ENCODE measurements around the gene PGGHG. TPM values are rescaled to one million over a fixed set of nuclear protein-coding genes. Genes with fewer than 3 reads are reported as not detected.

PGGHG gene
- total RNA-seq, 2 experiments from 2014 or later: 99.6 to 101 TPM

DNA sequence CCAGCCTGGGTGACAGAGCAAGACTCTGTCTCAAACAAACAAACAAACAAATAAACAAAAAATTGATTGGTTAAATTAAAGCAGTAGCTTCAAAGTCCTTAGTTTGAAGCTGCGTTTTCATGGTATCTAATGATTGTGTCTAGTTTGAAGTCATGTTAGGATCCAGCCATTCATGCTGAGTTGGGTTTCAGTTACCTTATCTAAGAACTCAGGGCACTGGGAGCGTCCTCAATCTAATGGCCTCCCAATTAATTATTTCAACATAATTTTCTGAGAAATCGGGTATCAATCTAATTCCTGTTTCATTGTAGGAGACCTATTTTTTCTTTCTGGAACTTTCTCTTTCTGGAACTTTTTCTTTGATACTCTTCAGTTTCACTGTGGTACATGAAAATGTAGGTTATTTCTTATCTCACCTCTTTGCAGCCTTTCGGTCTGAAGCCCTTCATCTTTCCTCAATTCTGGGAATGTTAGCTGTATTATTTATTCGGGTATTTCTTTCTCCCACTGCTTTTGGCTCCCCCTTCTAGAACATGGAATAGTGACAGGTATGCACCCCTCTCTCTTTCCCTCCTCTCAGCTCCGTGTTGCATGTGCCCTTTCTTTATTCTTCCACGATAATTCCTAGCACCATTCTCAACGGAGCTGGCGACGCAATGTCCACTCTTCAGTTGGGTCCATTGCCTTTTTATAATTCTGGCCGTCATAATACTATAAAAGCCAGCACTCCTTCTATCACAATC is 56.1 kb downstream of the PGGHG start:
- Mint-ChIP-seq H3K4me3 (no peak overlapping the region), H3K36me3 (ENCODE audit: low read depth) (no peaks in the 10 kb centered on the region), H3K27ac (no peak overlapping the region), H3K9me3 (no peaks in the 10 kb centered on the region), H3K27me3 (ENCODE audit: low read depth) (no peaks in the 10 kb centered on the region), H3K4me1 (ENCODE audit: low read depth) (peaks cover 18% of the 10 kb centered on the region)
- no peak for DNase-seq
- CTCF ChIA-PET: no interaction called here
- intact Hi-C loops (cut with micrococcal nuclease): no loop called here

Other genes with a start within 250 kb of the PGGHG start
- gene SCGB1C1, start 96.0 kb upstream of the PGGHG start, total RNA-seq: not detected
- 10 to 100 TPM; 50.4 to 51.6 TPM for gene BET1L, start 81.7 kb upstream of the PGGHG start, total RNA-seq
- gene RIC8A, start 81.4 kb upstream of the PGGHG start, total RNA-seq: 10 to 100 TPM; 74.9 to 85.0 TPM
- 10 to 100 TPM; 16.1 to 20.1 TPM for gene SIRT3, start 52.8 kb upstream of the PGGHG start, total RNA-seq
- gene PSMD13, start 52.1 kb upstream of the PGGHG start, total RNA-seq: 100 to 1,000 TPM; 206 to 210 TPM
- 1 to 10 TPM; 1.2 to 1.5 TPM for gene NLRP6, start 10.7 kb upstream of the PGGHG start, total RNA-seq
- gene IFITM5, start 10.4 kb downstream of the PGGHG start, total RNA-seq: not detected
- gene IFITM2, start 18.7 kb downstream of the PGGHG start, total RNA-seq: 100 to 1,000 TPM; 760 to 802 TPM
- gene IFITM1, start 24.9 kb downstream of the PGGHG start, total RNA-seq: 100 to 1,000 TPM; 359 to 378 TPM
- gene IFITM3, start 31.7 kb downstream of the PGGHG start, total RNA-seq: 10 to 100 TPM; 54.5 to 56.6 TPM
- gene B4GALNT4, start 80.4 kb downstream of the PGGHG start, total RNA-seq: 1 to 10 TPM; 4.1 to 5.2 TPM
- not detected for gene PKP3, start 105.1 kb downstream of the PGGHG start, total RNA-seq
- 10 to 100 TPM; 38.0 to 38.8 TPM for gene SIGIRR, start 125.9 kb downstream of the PGGHG start, total RNA-seq
- 10 to 100 TPM; 28.9 to 31.0 TPM for gene ANO9, start 152.9 kb downstream of the PGGHG start, total RNA-seq
- gene PTDSS2, start 161.2 kb downstream of the PGGHG start, total RNA-seq: 10 to 100 TPM; 12.1 to 15.0 TPM
- 100 to 1,000 TPM; 101 to 102 TPM for gene RNH1, start 218.1 kb downstream of the PGGHG start, total RNA-seq
- gene HRAS, start 246.4 kb downstream of the PGGHG start, total RNA-seq: 10 to 100 TPM; 22.0 to 25.8 TPM
- 1 to 10 TPM; 1.0 to 1.3 TPM for gene LRRC56, start 248.4 kb downstream of the PGGHG start, total RNA-seq

Measured in activated naive CD4-positive, alpha-beta T cell treated with anti-CD3 and anti-CD28 coated beads for 36 hours (primary cell).